Measurements from ENCODE around the gene PDZD7.

The PDZD7 gene

GRCh38 chr10:101000915-101001658, 29.8 kb downstream of the PDZD7 start:
- DNase-seq (ENCODE audit: low spot score) = peak; percentile 93

GRCh38 chr10:101000127-101000914, 30.6 kb downstream of the PDZD7 start:
- peak; percentile 48 for DNase-seq (ENCODE audit: low spot score)

DNA sequence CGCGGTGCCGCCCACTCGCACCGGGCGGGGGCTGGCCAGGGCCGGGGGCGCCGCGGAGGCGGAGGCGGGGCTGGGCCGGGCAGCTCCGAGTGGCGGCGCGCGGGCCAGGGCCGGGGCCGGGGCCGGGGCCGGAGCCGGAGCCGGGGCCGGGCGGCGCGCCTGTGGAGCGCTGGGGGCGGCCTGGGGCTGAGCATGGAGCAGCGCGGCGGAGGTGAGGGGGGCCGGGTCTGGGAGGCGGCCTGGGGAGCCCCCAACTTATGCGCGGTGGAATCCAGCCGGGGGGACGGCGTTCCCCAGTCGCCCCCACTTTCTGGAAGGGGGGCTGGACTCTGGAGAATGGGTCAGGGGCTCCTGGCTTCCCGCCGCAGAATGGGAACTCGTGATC, 31.2 kb downstream of the PDZD7 start, which contains the start of gene LZTS2:
Gene LZTS2 (plus strand): TSS at position 67 of the 385 bp plus-strand sequence. CDS start 2,731 bp downstream, outside the sequence.
- no peak for DNase-seq (ENCODE audit: low spot score)

- peak; percentile 92 for DNase-seq (ENCODE audit: low spot score)
Measured at GRCh38 chr10:100998991-100999741, 31.8 kb downstream of the PDZD7 start.

DNA sequence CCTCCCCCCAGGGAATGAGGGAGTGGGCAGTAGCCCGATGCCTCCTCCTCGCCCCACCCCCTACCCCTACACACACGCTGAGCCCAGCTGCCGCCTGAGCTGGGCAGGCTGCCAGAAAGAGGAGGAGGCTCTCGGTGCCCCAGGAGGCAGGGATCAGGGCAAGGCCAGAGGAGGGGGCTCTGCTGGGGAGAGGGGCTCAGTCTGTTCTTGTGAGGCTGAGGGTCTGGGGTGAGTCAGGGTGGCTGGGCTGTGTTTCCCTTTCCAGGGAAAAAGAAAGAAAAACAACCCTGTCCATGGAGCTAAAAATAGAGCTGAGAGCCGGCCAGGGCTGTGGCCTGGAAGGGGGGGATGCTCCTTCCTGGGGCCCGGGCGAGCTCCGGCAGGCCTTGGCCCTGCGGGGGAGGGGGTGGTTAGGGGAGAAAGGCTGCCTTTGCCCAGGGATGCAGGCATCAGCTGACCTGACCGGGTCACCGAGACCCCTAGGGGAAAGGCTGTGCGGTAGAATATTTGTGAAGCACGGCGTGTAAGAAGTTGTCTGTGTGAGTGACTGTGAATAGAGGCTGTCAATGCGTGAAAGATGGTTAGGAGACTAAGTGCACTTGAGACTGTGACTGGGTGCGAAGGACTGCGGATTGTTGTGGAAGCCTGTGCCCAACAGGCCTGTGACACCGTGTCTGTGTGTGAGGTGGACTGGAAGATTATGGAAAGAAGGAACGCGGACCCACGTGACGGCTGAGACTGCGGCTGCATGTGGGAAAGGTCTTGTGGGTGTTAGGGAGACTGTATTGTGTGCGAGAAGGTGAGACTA, 32.5 kb downstream of the PDZD7 start:
- DNase-seq (ENCODE audit: low spot score) = peak; percentile 92

GRCh38 chr10:100997360-100998182, 33.4 kb downstream of the PDZD7 start:
- peak; percentile 92 for DNase-seq (ENCODE audit: low spot score)

DNA sequence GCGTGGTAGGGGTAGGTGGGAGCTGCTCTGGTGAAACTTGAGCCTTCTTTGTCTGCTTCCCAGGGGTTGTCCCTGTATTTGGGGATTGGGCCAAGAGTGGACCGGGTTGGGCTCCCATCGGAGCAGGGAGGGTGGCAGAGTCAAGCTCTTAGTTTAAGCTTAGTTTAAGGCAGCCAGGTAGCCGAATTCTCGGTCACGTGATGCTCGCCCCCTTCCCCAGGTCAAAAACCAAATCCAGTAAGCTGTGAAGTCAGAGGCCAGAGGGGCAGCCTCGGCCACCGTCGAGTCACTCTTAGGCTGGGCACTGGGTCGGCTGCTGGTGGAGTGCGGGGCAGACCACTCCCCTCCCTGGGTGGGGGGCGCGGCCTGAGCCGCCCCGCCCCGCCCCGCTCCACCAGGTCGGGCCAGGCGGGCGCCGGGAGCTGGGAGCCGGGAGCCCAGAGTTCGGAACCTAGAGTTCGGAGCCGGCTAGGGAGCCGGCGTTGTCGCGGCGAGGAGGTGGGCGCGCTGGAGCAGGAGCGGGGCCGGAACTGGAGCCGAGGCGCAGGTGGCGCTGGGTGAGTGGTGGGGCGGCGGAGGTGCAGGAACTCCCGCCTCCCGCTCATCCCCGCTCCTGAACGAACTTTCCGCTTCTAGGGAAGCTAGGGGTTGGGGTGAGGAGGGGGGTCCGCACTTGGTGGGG, 34.1 kb downstream of the PDZD7 start:
- peak; percentile 48 for DNase-seq (ENCODE audit: low spot score)

DNA sequence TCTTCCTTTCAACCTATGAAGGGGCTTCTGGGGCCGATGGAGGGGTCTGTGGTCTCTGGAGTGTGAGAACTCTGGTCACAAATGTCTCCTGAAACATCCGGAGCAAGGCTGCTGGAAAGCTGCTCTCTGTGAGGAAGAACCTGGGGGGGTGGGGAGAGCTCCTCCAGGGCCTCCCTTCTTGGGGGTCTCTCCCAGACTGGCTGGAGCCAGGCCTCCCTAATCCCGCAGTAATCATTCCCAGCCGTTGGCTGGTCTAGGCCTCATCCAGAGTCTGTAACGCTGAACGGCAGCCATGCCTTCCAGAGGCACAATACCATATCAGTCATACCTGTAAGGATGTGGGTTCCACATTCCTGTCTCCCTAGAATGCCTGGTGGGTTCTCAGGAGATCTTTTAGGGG, 35.7 kb downstream of the PDZD7 start:
- no peak for DNase-seq (ENCODE audit: low spot score)

DNA sequence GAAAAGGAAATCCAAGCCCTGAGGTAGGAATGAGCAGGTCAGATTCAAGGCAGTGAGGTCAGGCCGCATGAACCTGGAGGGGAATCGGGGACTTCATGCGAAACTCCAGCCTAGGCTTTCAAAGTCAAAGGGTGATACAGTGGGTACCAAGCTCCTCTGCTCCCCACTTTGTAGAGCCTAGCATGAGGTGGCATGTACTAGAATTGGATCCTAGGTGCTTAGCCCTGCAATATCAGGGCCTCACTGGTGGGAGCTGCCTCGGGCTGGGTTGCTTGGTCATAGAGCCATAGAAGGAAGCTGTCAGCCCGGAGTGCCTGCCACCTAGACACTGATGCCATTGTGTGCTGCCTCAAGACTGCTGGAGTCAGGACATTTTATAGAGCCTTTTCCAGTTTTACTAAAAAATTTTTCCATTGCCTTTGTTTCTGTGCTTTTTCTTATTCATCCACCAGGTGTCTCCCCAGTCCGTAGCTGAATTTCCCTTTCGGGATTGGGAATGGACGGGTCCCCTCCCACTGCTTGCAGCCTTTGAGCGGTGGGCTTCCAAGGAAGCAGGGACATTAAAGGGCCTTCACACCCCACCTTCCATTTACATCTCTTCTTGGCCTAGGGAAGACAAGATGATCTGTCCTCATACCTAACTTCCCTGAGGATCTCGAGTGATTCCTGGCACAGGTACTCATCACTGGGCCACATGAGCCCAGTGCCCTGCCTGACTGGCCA, 36.8 kb downstream of the PDZD7 start:
- peak; percentile 62 for DNase-seq (ENCODE audit: low spot score)

- no peak for DNase-seq (ENCODE audit: low spot score)
Measured at GRCh38 chr10:100989088-100989487, 41.8 kb downstream of the PDZD7 start.

- DNase-seq (ENCODE audit: low spot score) = no peak
Measured at GRCh38 chr10:100988166-100988565, 42.8 kb downstream of the PDZD7 start.

- no peak for DNase-seq (ENCODE audit: low spot score)
Measured at GRCh38 chr10:100987685-100988049, 43.3 kb downstream of the PDZD7 start.

DNA sequence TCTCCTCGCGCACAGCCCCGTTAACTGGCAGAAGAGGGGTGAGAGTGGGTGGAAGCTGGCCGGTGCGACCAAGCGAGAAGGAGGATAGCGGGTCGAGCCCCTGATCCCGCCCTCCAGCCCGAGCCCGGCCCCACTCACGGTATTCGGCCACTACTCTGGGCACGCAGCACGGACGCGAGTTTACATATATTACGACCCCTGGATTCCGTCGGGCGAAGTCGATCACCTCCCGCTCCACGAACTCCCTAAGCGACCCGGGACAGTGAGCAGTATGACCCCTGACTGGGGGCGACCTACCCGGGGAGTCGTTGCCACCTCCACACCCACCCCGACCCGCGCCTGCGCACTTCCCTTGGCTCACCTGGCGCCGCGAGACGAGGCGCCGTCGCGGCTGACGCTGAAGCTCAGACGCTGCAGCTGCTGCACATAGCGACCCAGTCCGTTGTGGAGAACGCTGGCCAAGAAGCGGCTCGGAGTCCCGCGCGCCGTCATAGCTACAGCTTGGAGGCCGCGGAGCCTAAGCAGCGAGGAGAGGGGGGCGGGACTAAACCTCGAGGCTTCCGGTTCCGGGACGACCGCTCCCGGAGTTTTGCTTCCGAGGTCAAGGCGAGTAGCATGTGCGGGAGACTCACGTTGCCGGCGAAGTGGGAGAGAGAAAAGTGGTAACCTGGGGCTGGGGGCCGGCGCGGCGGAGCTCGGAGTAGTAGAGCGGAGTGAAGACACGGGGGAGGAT, 43.8 kb downstream of the PDZD7 start, which contains the start of the genes MRPL43 and TWNK:
Gene MRPL43 (minus strand): TSS at position 546 of the 733 bp plus-strand sequence. CDS start 54 bp downstream, at position 492.
Gene TWNK (plus strand): TSS at position 592 of the 733 bp plus-strand sequence. CDS start 668 bp downstream, outside the sequence.
- peak; percentile 92 for DNase-seq (ENCODE audit: low spot score)

GRCh38 chr10:100986623-100986951, 44.3 kb downstream of the PDZD7 start:
- no peak for DNase-seq (ENCODE audit: low spot score)

GRCh38 chr10:100985336-100985735, 45.6 kb downstream of the PDZD7 start:
- no peak for DNase-seq (ENCODE audit: low spot score)

GRCh38 chr10:100984672-100985177, 46.2 kb downstream of the PDZD7 start:
- no peak for DNase-seq (ENCODE audit: low spot score)

DNA sequence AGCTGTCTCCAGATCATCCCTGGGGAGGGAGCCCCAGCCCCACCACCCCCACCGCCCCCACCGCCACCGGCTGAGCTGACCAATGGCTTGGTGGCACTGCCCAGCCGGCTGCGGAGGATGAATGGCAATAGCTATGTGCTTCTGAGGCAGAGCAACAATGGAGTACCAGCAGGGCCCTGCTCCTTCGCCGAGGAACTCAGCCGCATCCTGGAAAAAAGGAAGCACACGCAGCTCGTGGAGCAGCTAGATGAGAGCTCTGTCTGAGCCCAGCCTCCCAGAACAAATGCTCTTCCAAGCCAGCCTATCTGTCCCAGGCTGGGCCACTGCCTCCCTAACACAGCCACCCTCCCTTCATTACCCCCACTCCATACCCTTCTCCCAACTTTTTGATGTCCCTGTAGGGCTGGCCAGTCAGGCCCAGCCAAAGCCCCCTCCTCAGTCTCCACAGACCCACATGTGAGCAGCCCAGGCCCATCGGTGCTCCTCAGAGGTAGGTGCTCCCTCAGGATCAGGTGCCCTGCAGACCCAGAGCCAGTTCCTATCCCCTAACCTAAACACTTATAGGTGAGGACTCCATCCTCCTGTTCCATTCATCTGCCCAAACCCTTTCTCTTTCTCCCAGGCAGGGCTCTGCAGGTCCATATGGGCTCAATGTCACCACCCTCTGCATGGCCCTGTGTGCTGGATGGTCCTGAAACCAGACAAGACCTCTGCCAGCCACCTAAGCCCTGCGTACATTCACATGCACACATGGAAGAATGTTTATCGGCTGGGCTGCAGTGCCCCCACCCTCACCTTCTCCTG, 46.9 kb downstream of the PDZD7 start:
- DNase-seq (ENCODE audit: low spot score) = no peak

All from AG08396 (cell line).